ENCODE data around the gene TGIF2.
"Not testable (repeated sequence)": the region's sequence is repeated elsewhere in the genome, so short reads cannot be mapped to it uniquely, and the experiment has no call there.

The TGIF2 gene

GRCh38 chr20:36547186-36548005 is 26.0 kb upstream of the TGIF2 start:
- DNase-seq: no peak

- DNase-seq: no peak
These were observed 25.4 kb upstream of the TGIF2 start for GRCh38 chr20:36548006-36548315.

- no peak for DNase-seq
These were observed 24.4 kb upstream of the TGIF2 start for GRCh38 chr20:36548704-36549627.

GRCh38 chr20:36549628-36549941 is 23.8 kb upstream of the TGIF2 start:
- DNase-seq: no peak

- no peak for DNase-seq
These were observed 23.2 kb upstream of the TGIF2 start for GRCh38 chr20:36549942-36550789.

GRCh38 chr20:36550790-36551299 is 22.6 kb upstream of the TGIF2 start:
- no peak for DNase-seq

GRCh38 chr20:36555248-36555647 is 18.1 kb upstream of the TGIF2 start:
- no peak for DNase-seq

GRCh38 chr20:36562724-36563123 is 10.7 kb upstream of the TGIF2 start:
- no peak for DNase-seq

- no peak for DNase-seq
These were observed 10.0 kb upstream of the TGIF2 start for GRCh38 chr20:36563374-36563773.

GRCh38 chr20:36564078-36564725 is 9.2 kb upstream of the TGIF2 start:
- DNase-seq: not testable (repeated sequence)

- not testable (repeated sequence) for DNase-seq
These were observed 8.7 kb upstream of the TGIF2 start for GRCh38 chr20:36564726-36565121.

- DNase-seq: no peak
These were observed 7.9 kb upstream of the TGIF2 start for GRCh38 chr20:36565520-36565919.

- no peak for DNase-seq
These were observed 3.5 kb upstream of the TGIF2 start for GRCh38 chr20:36569847-36570429.

- no peak for DNase-seq
These were observed 1.6 kb upstream of the TGIF2 start for GRCh38 chr20:36571564-36572504.

GRCh38 chr20:36572701-36573102 is 695 bp upstream of the TGIF2 start:
- DNase-seq: peak; percentile 45

- DNase-seq: no peak
These were observed 485 bp downstream of the TGIF2 start for GRCh38 chr20:36573798-36574365.

GRCh38 chr20:36574366-36575135 is 1.2 kb downstream of the TGIF2 start:
- DNase-seq: peak; percentile 22

GRCh38 chr20:36576081-36576445 is 2.7 kb downstream of the TGIF2 start:
- no peak for DNase-seq

- DNase-seq: no peak
These were observed 5.1 kb downstream of the TGIF2 start for GRCh38 chr20:36578356-36579041.

All from activated effector memory CD4-positive, alpha-beta T cell treated with Interleukin-2 at 50 U/mL for 16 hours (primary cell).